Stimulated activated CD8-positive, alpha-beta memory T cell treated with anti-CD3 and anti-CD28 coated beads, Interleukin-2, amount 100 ng/mL, for 1 hour (primary cell): ENCODE results near the gene PLCXD1.

Experiments used
- DNase-seq, 2 donors: peaks; one replicate each; pipeline ENCODE4 v3.0.0-alpha.2; 2020; ENCODE audit warnings: low read depth in 2 of 2

The PLCXD1 gene

GRCh38 chrX:333611-334311 lies 52.6 kb downstream of the PLCXD1 start:
- DNase-seq = no peak

- DNase-seq = no peak
Observed at GRCh38 chrX:334331-334891, 53.2 kb downstream of the PLCXD1 start.

- DNase-seq = no peak
Observed at GRCh38 chrX:334971-335757, 54.0 kb downstream of the PLCXD1 start.

GRCh38 chrX:335758-336155 lies 54.6 kb downstream of the PLCXD1 start:
- DNase-seq = no peak

- no peak for DNase-seq
Observed at GRCh38 chrX:336227-336626, 55.0 kb downstream of the PLCXD1 start.

GRCh38 chrX:337331-337831 lies 56.2 kb downstream of the PLCXD1 start:
- DNase-seq = no peak

- no peak for DNase-seq
Observed at GRCh38 chrX:338281-338835, 57.2 kb downstream of the PLCXD1 start.

- DNase-seq = no peak
Observed at GRCh38 chrX:338836-339400, 57.7 kb downstream of the PLCXD1 start.

GRCh38 chrX:340121-340520 lies 58.9 kb downstream of the PLCXD1 start:
- no peak for DNase-seq

GRCh38 chrX:340641-341423 lies 59.7 kb downstream of the PLCXD1 start:
- no peak for DNase-seq

- no peak for DNase-seq
Observed at GRCh38 chrX:341541-342101, 60.4 kb downstream of the PLCXD1 start.

GRCh38 chrX:344371-344901 lies 63.3 kb downstream of the PLCXD1 start:
- DNase-seq = no peak

- DNase-seq = no peak
Observed at GRCh38 chrX:345020-345925, 64.1 kb downstream of the PLCXD1 start.

GRCh38 chrX:346034-346813 lies 65.0 kb downstream of the PLCXD1 start:
- no peak for DNase-seq

- DNase-seq = no peak
Observed at GRCh38 chrX:347351-348117, 66.4 kb downstream of the PLCXD1 start.

- no peak for DNase-seq
Observed at GRCh38 chrX:348461-349117, 67.4 kb downstream of the PLCXD1 start.

- no peak for DNase-seq
Observed at GRCh38 chrX:349196-349595, 68.0 kb downstream of the PLCXD1 start.

- no peak for DNase-seq
Observed at GRCh38 chrX:349702-350101, 68.5 kb downstream of the PLCXD1 start.
